Tibial artery (tissue), 4 donors: ENCODE measurements around the gene FSIP1.

ENCODE experiments used
- DNase-seq, 2 donors: peaks; one replicate each; pipeline ENCODE4 v3.0.0-alpha.2; 2019
- H3K27ac ChIP-seq, 2 donors: fragments of 200-600 bp; sonication (generic) in 1 of 2; 1 replicate in 1 of 2; 2 replicates in 1 of 2; pipeline ENCODE4 v1.5.1; 2018 to 2019; ENCODE audit warnings: mild to moderate bottlenecking in 1 of 2
- H3K27me3 ChIP-seq, 2 donors: fragments of 200-600 bp; sonication (generic) in 1 of 2; one replicate each; pipeline versions ENCODE4 v1.5.1 to v1.6.0; 2016 to 2019
- H3K36me3 ChIP-seq, 3 donors: fragments of 200-600 bp; sonication (generic) in 2 of 3; one replicate each; pipeline ENCODE4 v1.5.1; 2016 to 2019; ENCODE audit warnings: mild to moderate bottlenecking in 2 of 3
- H3K4me1 ChIP-seq, 4 donors: fragments of 200-600 bp; sonication (generic) in 2 of 4; 1 replicate in 3 of 4; 2 replicates in 1 of 4; pipeline ENCODE4 v1.5.1; 2016 to 2019
- H3K4me3 ChIP-seq, 2 donors: fragments of 200-600 bp; sonication (generic) in 1 of 2; 1 replicate in 1 of 2; 2 replicates in 1 of 2; pipeline ENCODE4 v1.5.1; 2018 to 2019; ENCODE audit warnings: mild to moderate bottlenecking in 2 of 2
- H3K9me3 ChIP-seq, 3 donors: fragments of 200-600 bp; sonication (generic) in 1 of 3; one replicate each; pipeline ENCODE4 v1.5.1; 2016 to 2019
- CTCF ChIP-seq, 2 experiments: fragments of 200-600 bp in 1 of 2; fragments of 450-650 bp in 1 of 2; IDR thresholded peaks; one replicate each; pipeline ENCODE4 v1.5.1; 2017 to 2019; ENCODE audit warnings: antibody characterized with exemption in 2 of 2, mild to moderate bottlenecking in 1 of 2, moderate library complexity in 1 of 2
- intact Hi-C: fragments of 100-400 bp; cut with DNase I; formaldehyde crosslinking; loops from one replicate; pipeline ENCODE4 v1.15.0; 2023; ENCODE audit warnings: low total_unique reads

Gene FSIP1

DNA sequence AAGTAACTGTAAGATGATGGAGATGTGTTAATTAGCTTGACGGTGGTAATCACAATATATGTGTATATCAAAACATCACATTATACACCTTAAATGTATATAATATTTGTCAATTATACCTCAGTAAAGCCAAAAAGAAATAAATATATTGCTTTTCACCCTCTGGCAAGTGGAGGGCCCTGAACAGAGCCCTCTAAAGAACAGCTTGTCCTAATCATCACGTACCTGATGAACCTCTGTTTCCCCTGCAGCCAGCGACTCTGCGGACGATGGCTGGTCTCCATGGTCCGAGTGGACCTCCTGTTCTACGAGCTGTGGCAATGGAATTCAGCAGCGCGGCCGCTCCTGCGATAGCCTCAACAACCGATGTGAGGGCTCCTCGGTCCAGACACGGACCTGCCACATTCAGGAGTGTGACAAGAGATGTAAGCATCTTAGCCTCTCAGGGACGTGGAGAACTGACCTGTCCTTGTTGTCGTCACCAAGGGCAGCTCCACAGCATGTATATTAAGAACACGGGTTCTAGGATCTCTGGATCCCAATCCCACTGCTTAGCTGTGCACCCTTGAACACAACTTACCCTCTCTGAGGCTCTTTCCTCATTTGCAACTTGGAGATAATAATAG, 195.4 kb downstream of the FSIP1 start:
- no peaks in the 10 kb centered on the region for H3K9me3 ChIP-seq
- TF ChIP-seq CTCF (IDR thresholded peaks at IDR 0.05) = no peak
- no peak for DNase-seq
- H3K4me1 ChIP-seq = peaks cover 0 to 55% (median 17%) of the 10 kb centered on the region in 4 donors
- no peak overlapping the region for H3K4me3 ChIP-seq
- no peaks in the 10 kb centered on the region for H3K27me3 ChIP-seq
- peaks cover 84 to 100% (median 93%) of the 10 kb centered on the region in 3 donors for H3K36me3 ChIP-seq
- intact Hi-C loops = loop anchor here (10.0 kb wide), 1 partner anchor 168 kb away; no protein-coding TSS in a partner anchor
- H3K27ac ChIP-seq = peak overlapping the region in 1 of 2 donors; percentile 10

DNA sequence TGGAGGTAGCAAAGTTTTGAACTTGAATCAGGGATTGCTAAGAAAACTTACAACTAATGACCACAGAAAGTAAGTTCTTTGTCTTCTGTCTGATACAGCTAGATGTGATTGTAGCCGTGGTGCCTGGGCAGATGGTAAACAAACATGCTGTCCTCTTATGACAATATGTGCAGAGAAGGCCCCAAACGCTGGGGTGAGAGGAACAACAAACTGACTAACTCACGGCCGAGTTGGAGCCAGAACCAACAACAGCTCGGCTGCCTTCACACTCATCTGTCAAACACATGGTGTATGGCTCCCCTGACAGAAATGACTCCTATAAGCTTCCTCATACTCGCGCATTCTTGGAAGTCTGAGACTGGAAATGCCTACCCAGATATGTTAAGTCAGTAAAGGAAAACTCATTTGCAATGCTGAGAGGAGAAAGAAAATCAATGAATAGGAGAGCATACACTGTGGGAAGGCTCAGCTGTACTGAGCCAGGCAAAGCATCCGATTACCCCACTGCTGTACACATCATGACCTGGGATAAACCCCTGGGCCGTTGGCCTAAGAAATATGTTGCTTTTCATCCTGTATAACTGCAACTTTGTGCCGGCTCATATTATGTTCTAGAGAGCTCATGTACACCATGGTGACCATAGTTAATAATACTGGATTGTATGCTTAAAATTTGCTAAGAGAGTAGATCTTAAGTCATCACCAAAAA, 196.1 kb downstream of the FSIP1 start:
- intact Hi-C loops = loop anchor here (10.0 kb wide), 1 partner anchor 168 kb away; no protein-coding TSS in a partner anchor
- TF ChIP-seq CTCF (IDR thresholded peaks at IDR 0.05) = no peak

DNA sequence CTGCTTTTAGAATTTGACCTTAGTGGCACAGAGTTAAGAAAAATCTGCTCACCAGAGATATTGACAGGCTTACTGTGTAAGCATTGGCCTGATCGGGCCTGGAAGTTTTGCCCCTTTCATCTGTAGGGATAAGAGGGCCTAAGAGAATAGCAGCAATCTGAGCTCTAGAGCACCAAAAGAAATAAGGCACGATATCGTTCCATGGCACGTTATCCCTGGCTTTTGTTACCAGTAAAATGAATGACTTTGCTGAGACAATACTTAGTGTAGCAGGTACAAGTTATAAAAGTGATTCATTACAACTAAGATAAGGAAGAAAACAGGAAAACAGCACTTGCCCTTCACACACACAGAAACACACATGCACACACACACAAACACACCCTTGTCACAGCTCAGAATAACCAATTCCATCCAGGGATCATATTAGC, 196.8 kb downstream of the FSIP1 start:
- Histone ChIP-seq H3K4me3 (peak overlapping the region in 1 of 2 donors; percentile 69), H3K9me3 (no peaks in the 10 kb centered on the region), H3K27ac (peak overlapping the region in 1 of 2 donors; percentile 10), H3K27me3 (no peaks in the 10 kb centered on the region), H3K4me1 (peaks cover 0 to 68% (median 24%) of the 10 kb centered on the region in 4 donors), H3K36me3 (peaks cover 72 to 92% (median 84%) of the 10 kb centered on the region in 3 donors)
- no peak for TF ChIP-seq CTCF (IDR thresholded peaks at IDR 0.05)
- intact Hi-C loops = loop anchor here (10.0 kb wide), 1 partner anchor 169 kb away; no protein-coding TSS in a partner anchor
- no peak for DNase-seq

More for the DNA sequence above, 196.1 kb downstream of the FSIP1 start:
- Histone ChIP-seq H3K9me3 (no peaks in the 10 kb centered on the region), H3K4me1 (peaks cover 0 to 62% (median 20%) of the 10 kb centered on the region in 4 donors), H3K27me3 (no peaks in the 10 kb centered on the region), H3K27ac (peak overlapping the region in 1 of 2 donors; percentile 10), H3K4me3 (no peak overlapping the region), H3K36me3 (peaks cover 79 to 98% (median 90%) of the 10 kb centered on the region in 3 donors)
- DNase-seq = no peak

DNA sequence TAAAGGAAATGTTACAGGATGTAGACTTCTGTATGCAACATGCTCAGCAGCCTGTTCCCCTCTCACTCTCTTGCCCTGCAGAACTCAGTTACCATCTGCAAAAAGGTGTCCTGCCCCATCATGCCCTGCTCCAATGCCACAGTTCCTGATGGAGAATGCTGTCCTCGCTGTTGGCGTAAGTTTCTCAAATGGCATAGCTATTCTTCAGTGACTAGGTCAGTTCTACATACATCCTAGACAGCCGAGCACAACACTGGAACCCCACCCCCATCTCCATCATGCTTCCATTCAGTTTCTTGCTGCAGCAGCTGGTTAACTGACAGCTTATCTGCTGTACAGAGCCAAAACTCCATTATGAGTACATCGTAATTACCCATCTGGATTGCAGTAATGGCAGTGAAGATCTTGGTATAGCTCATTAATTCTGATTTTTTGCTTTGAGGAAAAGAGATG, 197.2 kb downstream of the FSIP1 start:
- Histone ChIP-seq H3K4me3 (peak overlapping the region in 1 of 2 donors; percentile 69), H3K27ac (peak overlapping the region in 1 of 2 donors; percentile 10), H3K9me3 (no peaks in the 10 kb centered on the region), H3K4me1 (peaks cover 0 to 68% (median 24%) of the 10 kb centered on the region in 4 donors), H3K36me3 (peaks cover 67 to 87% (median 79%) of the 10 kb centered on the region in 3 donors), H3K27me3 (no peaks in the 10 kb centered on the region)
- intact Hi-C loops = loop anchor here (10.0 kb wide), 1 partner anchor 169 kb away; no protein-coding TSS in a partner anchor
- TF ChIP-seq CTCF (IDR thresholded peaks at IDR 0.05) = no peak
- DNase-seq = no peak

DNA sequence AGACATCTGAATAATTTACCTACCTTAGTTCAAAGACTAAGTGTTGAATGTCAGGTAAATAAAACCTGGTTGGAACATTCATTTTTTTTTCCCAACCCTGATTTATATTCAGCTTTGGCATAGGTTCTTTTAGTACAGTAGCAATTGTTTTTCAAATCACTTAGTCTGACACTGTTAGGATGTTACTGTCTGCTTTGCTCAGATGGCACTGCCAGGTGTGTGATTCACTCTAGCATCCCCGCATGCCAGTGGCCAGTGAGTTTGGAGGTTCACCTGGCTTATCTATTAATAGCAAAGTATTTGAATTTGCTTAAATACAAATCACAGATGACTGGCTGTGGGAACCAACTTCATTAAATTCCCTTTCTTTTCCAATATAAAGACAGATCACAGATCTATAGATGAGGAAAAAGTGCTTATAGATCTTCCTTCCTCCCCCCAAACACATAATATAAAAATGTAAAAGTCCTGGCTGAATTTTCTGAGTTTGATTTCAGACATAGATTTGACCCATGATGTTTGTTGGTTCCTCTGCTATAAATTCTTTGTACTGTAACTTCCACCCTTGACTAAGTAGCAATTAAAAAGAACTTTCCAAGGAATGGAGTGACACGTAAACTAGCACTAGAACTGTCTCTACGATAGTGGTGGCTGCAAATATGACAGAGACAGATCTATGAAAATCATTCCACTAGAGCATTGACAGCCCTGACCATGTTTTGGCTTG, 197.8 kb downstream of the FSIP1 start:
- peaks cover 62 to 81% (median 74%) of the 10 kb centered on the region in 3 donors for H3K36me3 ChIP-seq
- no peak for DNase-seq
- no peaks in the 10 kb centered on the region for H3K9me3 ChIP-seq
- peak overlapping the region in 1 of 2 donors; percentile 77 for H3K27ac ChIP-seq
- intact Hi-C loops = loop anchor here (5.0 to 10.0 kb wide), 2 partner anchors 170 to 458 kb away; no protein-coding TSS in a partner anchor
- H3K4me1 ChIP-seq = peaks cover 0 to 68% (median 25%) of the 10 kb centered on the region in 4 donors
- no peak for TF ChIP-seq CTCF (IDR thresholded peaks at IDR 0.05)
- H3K27me3 ChIP-seq = no peaks in the 10 kb centered on the region
- peak overlapping the region in 1 of 2 donors; percentile 69 for H3K4me3 ChIP-seq
